H9 (cell line): ENCODE measurements around the gene ATP8B4. TPM values are rescaled to one million over a fixed set of nuclear protein-coding genes. Genes with fewer than 3 reads are reported as not detected.

Source experiments
- DNase-seq: peaks from one replicate; pipeline ENCODE4 v3.0.0-alpha.2; 2017
- H2AFZ ChIP-seq: one replicate; pipeline ENCODE4 v1.6.1; 2013; ENCODE audit warnings: mild to moderate bottlenecking, low read length, control low read depth, moderate library complexity
- H2AK5ac ChIP-seq: 2 replicates; pipeline ENCODE4 v1.6.1; 2013; ENCODE audit warnings: low read length, control low read depth, mixed read lengths; ENCODE audit not compliant: insufficient read length
- H2BK120ac ChIP-seq: one replicate; pipeline ENCODE4 v1.6.1; 2013; ENCODE audit warnings: low read depth, mild to moderate bottlenecking, low read length, control low read depth, inconsistent platforms; ENCODE audit not compliant: poor library complexity, severe bottlenecking
- H2BK12ac ChIP-seq: 2 replicates; pipeline ENCODE4 v1.6.1; 2013; ENCODE audit warnings: low read length, control low read depth, mixed read lengths, low read depth; ENCODE audit not compliant: insufficient read length
- H2BK15ac ChIP-seq: 2 replicates; pipeline ENCODE4 v1.6.1; 2013; ENCODE audit warnings: low read depth, low read length, control low read depth
- H2BK20ac ChIP-seq: one replicate; pipeline ENCODE4 v1.6.1; 2013; ENCODE audit warnings: low read depth, mild to moderate bottlenecking, low read length, control low read depth, inconsistent platforms; ENCODE audit not compliant: poor library complexity, severe bottlenecking
- H2BK5ac ChIP-seq: 2 replicates; pipeline ENCODE4 v1.6.1; 2013; ENCODE audit warnings: low read length, control low read depth, mixed read lengths; ENCODE audit not compliant: insufficient read length
- H3K14ac ChIP-seq: 2 replicates; pipeline ENCODE4 v1.6.1; 2013; ENCODE audit warnings: low read length, control low read depth; ENCODE audit not compliant: insufficient read depth
- H3K18ac ChIP-seq: 2 replicates; pipeline ENCODE4 v1.6.1; 2013; ENCODE audit warnings: low read depth, mild to moderate bottlenecking, mixed read lengths, low read length, control low read depth; ENCODE audit not compliant: insufficient read length
- H3K23ac ChIP-seq: 2 replicates; pipeline ENCODE4 v1.6.1; 2013; ENCODE audit warnings: low read length, control low read depth, mixed read lengths, low read depth; ENCODE audit not compliant: insufficient read length
- H3K23me2 ChIP-seq: 2 replicates; pipeline ENCODE4 v1.6.1; 2013; ENCODE audit warnings: low read depth, mild to moderate bottlenecking, mixed read lengths, low read length, control low read depth; ENCODE audit not compliant: insufficient read length, poor library complexity, severe bottlenecking
- H3K27ac ChIP-seq: 2 replicates; pipeline ENCODE4 v1.5.1; 2013; ENCODE audit warnings: low read length, control low read depth, mixed read lengths, low read depth; ENCODE audit not compliant: insufficient read length
- H3K27me3 ChIP-seq: 2 replicates; pipeline ENCODE4 v1.6.1; 2013; ENCODE audit warnings: low read length, control low read depth, inconsistent platforms; ENCODE audit not compliant: insufficient read depth
- H3K4ac ChIP-seq: 2 replicates; pipeline ENCODE4 v1.6.1; 2013; ENCODE audit warnings: low read depth, mild to moderate bottlenecking, control low read depth, inconsistent platforms, low read length, moderate library complexity
- H3K4me1 ChIP-seq: 2 replicates; pipeline ENCODE4 v1.6.1; 2013; ENCODE audit warnings: low read length, control low read depth, inconsistent platforms; ENCODE audit not compliant: insufficient read depth
- H3K4me2 ChIP-seq: 2 replicates; pipeline ENCODE4 v1.6.1; 2013; ENCODE audit warnings: low read length, control low read depth, mixed read lengths; ENCODE audit not compliant: insufficient read length, insufficient read depth
- H3K56ac ChIP-seq: 2 replicates; pipeline ENCODE4 v1.6.1; 2013; ENCODE audit warnings: low read depth, mild to moderate bottlenecking, mixed read lengths, low read length, control low read depth; ENCODE audit not compliant: insufficient read length
- H3K79me1 ChIP-seq: 2 replicates; pipeline ENCODE4 v1.6.1; 2013; ENCODE audit warnings: low read depth, mild to moderate bottlenecking, moderate library complexity, low read length, control low read depth, inconsistent platforms; ENCODE audit not compliant: insufficient read depth, poor library complexity, severe bottlenecking
- H3K79me2 ChIP-seq: 2 replicates; pipeline ENCODE4 v1.6.1; 2013; ENCODE audit warnings: low read length, control low read depth, inconsistent platforms; ENCODE audit not compliant: insufficient read depth
- H3K9ac ChIP-seq: 2 replicates; pipeline ENCODE4 v1.6.1; 2013; ENCODE audit warnings: low read length, control low read depth, mixed read lengths; ENCODE audit not compliant: insufficient read length; ENCODE audit errors: extremely low read depth
- H3K9me3 ChIP-seq: one replicate; pipeline ENCODE4 v1.6.1; 2013; ENCODE audit warnings: low read depth, low read length, inconsistent platforms; ENCODE audit not compliant: control insufficient read depth
- H3T11ph ChIP-seq: one replicate; pipeline ENCODE4 v1.6.1; 2013; ENCODE audit warnings: mild to moderate bottlenecking, low read length, control low read depth, inconsistent platforms
- H4K20me1 ChIP-seq: one replicate; pipeline ENCODE4 v1.6.1; 2013; ENCODE audit not compliant: control insufficient read depth, insufficient read length, insufficient read depth
- H4K5ac ChIP-seq: 2 replicates; pipeline ENCODE4 v1.6.1; 2013; ENCODE audit warnings: low read depth, mild to moderate bottlenecking, mixed read lengths, low read length, control low read depth; ENCODE audit not compliant: insufficient read length
- H4K8ac ChIP-seq: replicated peaks from 2 replicates; pipeline ENCODE4 v1.6.1; 2013; ENCODE audit warnings: low read length, control low read depth, mixed read lengths, low read depth; ENCODE audit not compliant: insufficient read length
- H4K91ac ChIP-seq: 2 replicates; pipeline ENCODE4 v1.6.1; 2013; ENCODE audit warnings: low read depth, mild to moderate bottlenecking, moderate library complexity, mixed read lengths, low read length, control low read depth; ENCODE audit not compliant: insufficient read length
- H3K27ac Mint-ChIP-seq, 3 experiments: 2 replicates in 2 of 3; 3 replicates in 1 of 3; pipeline ENCODE4 v1.8.0; 2020 to 2021; ENCODE audit warnings: mixed read lengths in 3 of 3, mild to moderate bottlenecking in 1 of 3, moderate library complexity in 1 of 3
- H3K27me3 Mint-ChIP-seq: 2 replicates; pipeline ENCODE4 v1.8.0; 2021; ENCODE audit warnings: low read depth, mild to moderate bottlenecking, moderate library complexity, mixed read lengths
- H3K36me3 Mint-ChIP-seq, 3 experiments: 2 replicates in 2 of 3; 3 replicates in 1 of 3; pipeline ENCODE4 v1.8.0; 2020 to 2021; ENCODE audit warnings: low read depth in 3 of 3, mixed read lengths in 3 of 3; ENCODE audit not compliant: insufficient read depth in 1 of 3
- H3K4me1 Mint-ChIP-seq, 2 experiments: 2 replicates each; pipeline ENCODE4 v1.8.0; 2020; ENCODE audit warnings: mixed read lengths in 2 of 2
- H3K4me3 Mint-ChIP-seq, 2 experiments: 2 replicates in 1 of 2; 3 replicates in 1 of 2; pipeline ENCODE4 v1.8.0; 2020 to 2021; ENCODE audit warnings: mild to moderate bottlenecking in 2 of 2, mixed read lengths in 2 of 2, moderate library complexity in 1 of 2
- H3K9me3 Mint-ChIP-seq, 2 experiments: 2 replicates in 1 of 2; 3 replicates in 1 of 2; pipeline ENCODE4 v1.8.0; 2020; ENCODE audit warnings: mild to moderate bottlenecking in 2 of 2, mixed read lengths in 2 of 2, moderate library complexity in 1 of 2
- CTCF ChIP-seq: fragments of 200-600 bp; sonication (generic); conservative IDR thresholded peaks from 3 replicates; pipeline ENCODE4 v1.8.0; 2021; ENCODE audit warnings: antibody characterized with exemption, mild to moderate bottlenecking
- WGBS: extraction: QIAGEN DNeasy Blood & Tissue Kit; methylation state at CpG from one replicate; pipeline ENCODE4 v1.1.7; 2013; ENCODE audit warnings: missing lambda C conversion rate, low lambda C conversion rate, mixed read lengths; ENCODE audit not compliant: insufficient read length; ENCODE audit errors: extremely low coverage; 5-methylcytosine and 5-hydroxymethylcytosine counted together
- total RNA-seq: library from RNA; stranded (reverse); gene quantifications from 2 replicates; pipeline ENCODE4 v1.2.1, GENCODE V29; 2021

Gene ATP8B4
- total RNA-seq, 1 experiment from 2014 or later = 0.52 TPM

DNA sequence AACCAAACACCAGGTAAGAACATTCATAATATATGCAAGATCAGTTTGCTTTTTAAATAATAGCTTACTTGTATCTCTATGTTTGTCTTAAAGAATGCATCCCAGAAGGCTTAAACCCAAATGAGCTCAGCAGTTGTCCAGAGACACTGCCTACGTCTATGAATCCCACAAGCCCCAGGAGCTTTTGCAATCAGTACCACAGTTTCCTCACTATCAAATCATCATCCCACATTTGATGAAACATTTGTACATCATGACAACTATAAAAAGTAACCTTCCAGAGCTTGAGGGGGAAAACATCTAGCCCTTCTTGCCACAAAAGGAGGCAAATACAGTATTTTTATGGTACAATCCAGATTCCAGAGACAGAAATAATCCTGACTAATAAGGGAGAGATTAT, 63.7 kb downstream of the ATP8B4 start:
- Mint-ChIP-seq H3K4me3 (no peak overlapping the region), H3K27ac (no peak overlapping the region), H3K9me3 (peaks cover 2 to 6% of the 10 kb centered on the region in 2 experiments; a peak in 2 of 5 replicates), H3K27me3 (no peaks in the 10 kb centered on the region), H3K4me1 (peaks cover 25 to 26% of the 10 kb centered on the region in 2 experiments), H3K36me3 (no peaks in the 10 kb centered on the region)
- Histone ChIP-seq H3K4me1 (no peaks in the 10 kb centered on the region), H4K20me1 (no peaks in the 10 kb centered on the region), H3K23me2 (no peaks in the 10 kb centered on the region), H3K23ac (no peak overlapping the region), H2BK5ac (no peak overlapping the region), H3K27ac (no peak overlapping the region), H2BK15ac (no peak overlapping the region), H2BK12ac (no peak overlapping the region), H2BK20ac (no peak overlapping the region), H3K18ac (no peak overlapping the region), H3K14ac (no peak overlapping the region), H3K9me3 (no peaks in the 10 kb centered on the region), H3K79me2 (no peaks in the 10 kb centered on the region), H2BK120ac (no peak overlapping the region), H3K56ac (no peak overlapping the region), H3K4ac (no peak overlapping the region), H4K5ac (no peak overlapping the region), H3K9ac (no peak overlapping the region), H3K27me3 (no peaks in the 10 kb centered on the region), H4K8ac (no peak overlapping the region), H2AFZ (no peak overlapping the region), H3T11ph (no peak overlapping the region), H2AK5ac (no peak overlapping the region), H3K79me1 (no peaks in the 10 kb centered on the region), H4K91ac (no peak overlapping the region), H3K4me2 (no peak overlapping the region)
- TF ChIP-seq CTCF = no peak
- WGBS = no CpG with 5 or more reads among the region's 1 CpG
- DNase-seq = no peak
